SK-N-SH treated with all-trans-retinoic acid at 6 μM for 48 hours (cell line): ENCODE data around the gene GPRIN2.

Source experiments
- ESRRG ChIP-seq: fragments of 250-450 bp; sonication (Bioruptor Pico); IDR thresholded peaks from 2 replicates; pipeline ENCODE4 v1.6.1; 2021; ENCODE audit warnings: mild to moderate bottlenecking
- GLIS3 ChIP-seq: fragments of 250-450 bp; sonication (Bioruptor Pico); IDR thresholded peaks from 2 replicates; pipeline ENCODE4 v1.5.0; 2020; ENCODE audit warnings: mild to moderate bottlenecking, moderate library complexity
- PATZ1 ChIP-seq: fragments of 250-450 bp; sonication (Bioruptor Pico); IDR thresholded peaks from 2 replicates; pipeline ENCODE4 v1.8.0; 2020; ENCODE audit warnings: mild to moderate bottlenecking, moderate library complexity, borderline replicate concordance
- RARB ChIP-seq: fragments of 250-450 bp; sonication (Bioruptor Pico); IDR thresholded peaks from 2 replicates; pipeline ENCODE4 v1.8.0; 2021; ENCODE audit warnings: mild to moderate bottlenecking, moderate library complexity
- TSHZ2 ChIP-seq: fragments of 250-450 bp; sonication (Bioruptor Pico); IDR thresholded peaks from 2 replicates; pipeline ENCODE4 v1.5.0; 2020; ENCODE audit warnings: mild to moderate bottlenecking, moderate library complexity
- ZFP3 ChIP-seq: fragments of 250-450 bp; sonication (Bioruptor Pico); IDR thresholded peaks from 2 replicates; pipeline ENCODE4 v1.5.0; 2020; ENCODE audit warnings: mild to moderate bottlenecking, moderate library complexity
- ZNF565 ChIP-seq: fragments of 450-650 bp; formaldehyde crosslinking; conservative IDR thresholded peaks from 2 replicates; pipeline ENCODE4 v1.5.0; 2020; ENCODE audit warnings: low read depth, mild to moderate bottlenecking, moderate library complexity
- ZNF70 ChIP-seq: fragments of 450-650 bp; formaldehyde crosslinking; IDR thresholded peaks from 2 replicates; pipeline ENCODE4 v1.5.0; 2020; ENCODE audit warnings: mild to moderate bottlenecking, moderate library complexity
- ZNF8 ChIP-seq: fragments of 450-650 bp; formaldehyde crosslinking; IDR thresholded peaks from 2 replicates; pipeline ENCODE4 v1.5.0; 2020; ENCODE audit warnings: mild to moderate bottlenecking, moderate library complexity

GRCh38 chr10:46555366-46555712 is 1.1 kb downstream of the GPRIN2 start:
- TF ChIP-seq TSHZ2 (CRISPR knock-in tag) (no peak), RARB (CRISPR knock-in tag) (no peak), ESRRG (no peak), PATZ1 (CRISPR knock-in tag) (no peak), ZFP3 (CRISPR knock-in tag) (no peak), ZNF70 (CRISPR knock-in tag) (no peak), ZNF565 (no peak), ZNF8 (CRISPR knock-in tag) (no peak), GLIS3 (CRISPR knock-in tag) (no peak)
